Occipital lobe (tissue), 2 donors: ENCODE results near the gene POU6F2. TPM values are rescaled to one million over a fixed set of nuclear protein-coding genes. Genes with fewer than 3 reads are reported as not detected.
"Not testable (repeated sequence)": the region's sequence is repeated elsewhere in the genome, so short reads cannot be mapped to it uniquely, and the experiment has no call there.

Experiments
- DNase-seq: peaks from one replicate; lab custom pipeline; 2025; lab: John Stamatoyannopoulos, UW
- total RNA-seq: library from RNA; depleted of rRNA; stranded (reverse); fragments of >200 nt; gene quantifications from one replicate; pipeline ENCODE4 v1.2.3, GENCODE V29; 2014

POU6F2 gene
- total RNA-seq, 1 donor from 2014 or later, result 2.0 TPM

GRCh38 chr7:39342763-39343162 lies 365.1 kb downstream of the POU6F2 start:
- DNase-seq, result no peak

DNA sequence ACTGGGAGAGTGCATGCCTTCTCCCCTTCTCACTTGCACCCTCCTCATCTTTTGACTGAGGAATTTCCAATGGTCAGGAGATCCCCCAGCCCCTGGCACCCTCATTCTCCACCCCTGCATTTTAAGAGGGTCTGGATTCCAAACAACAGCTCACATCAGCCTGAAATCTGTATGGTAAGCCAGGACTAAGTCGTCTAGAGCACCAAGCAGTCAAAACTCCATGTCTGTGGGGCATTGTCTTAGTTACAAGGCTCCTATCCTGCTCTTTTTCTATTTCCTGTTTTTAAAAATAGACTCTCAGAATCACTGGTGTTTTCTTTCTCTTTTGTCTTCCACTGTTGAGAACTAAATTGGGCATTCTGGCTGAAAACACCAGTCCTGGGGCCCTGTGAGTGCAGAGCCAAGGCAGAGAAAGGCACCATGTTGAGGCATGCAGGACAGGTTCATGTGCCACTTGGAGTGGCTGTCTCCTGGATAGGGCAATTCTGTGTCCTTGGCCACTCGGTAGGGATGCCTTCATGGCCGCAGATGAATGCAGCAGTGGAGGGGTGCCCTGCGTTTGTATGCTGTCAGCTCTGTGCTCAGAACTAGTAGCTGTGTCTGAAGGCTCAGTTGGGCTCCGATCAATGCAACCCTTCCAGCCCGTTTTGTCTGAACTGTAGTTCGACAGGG lies 371.9 kb downstream of the POU6F2 start:
- DNase-seq, result no peak

GRCh38 chr7:39353615-39354376 lies 376.1 kb downstream of the POU6F2 start:
- no peak for DNase-seq

DNA sequence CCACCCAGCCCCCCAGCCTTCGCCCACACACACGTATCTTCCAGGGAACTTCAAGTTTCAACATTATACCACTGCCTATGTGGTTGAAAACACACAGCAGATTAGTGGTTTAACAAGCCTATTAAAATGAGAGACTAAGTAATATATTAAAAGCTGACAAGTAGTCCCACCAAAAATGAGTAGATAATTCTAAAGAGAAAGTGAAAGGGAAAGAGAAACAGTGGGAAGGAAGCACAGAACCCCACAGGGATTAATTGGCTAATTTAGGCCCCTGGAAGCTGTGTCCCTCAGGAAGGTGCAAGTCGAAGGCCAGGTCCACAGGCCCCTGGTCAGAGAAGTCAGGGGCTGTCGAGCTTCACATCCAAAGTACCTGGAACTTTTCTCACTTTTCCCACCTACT lies 378.0 kb downstream of the POU6F2 start:
- DNase-seq, result no peak

GRCh38 chr7:39356172-39356925 lies 378.6 kb downstream of the POU6F2 start:
- DNase-seq, result no peak

DNA sequence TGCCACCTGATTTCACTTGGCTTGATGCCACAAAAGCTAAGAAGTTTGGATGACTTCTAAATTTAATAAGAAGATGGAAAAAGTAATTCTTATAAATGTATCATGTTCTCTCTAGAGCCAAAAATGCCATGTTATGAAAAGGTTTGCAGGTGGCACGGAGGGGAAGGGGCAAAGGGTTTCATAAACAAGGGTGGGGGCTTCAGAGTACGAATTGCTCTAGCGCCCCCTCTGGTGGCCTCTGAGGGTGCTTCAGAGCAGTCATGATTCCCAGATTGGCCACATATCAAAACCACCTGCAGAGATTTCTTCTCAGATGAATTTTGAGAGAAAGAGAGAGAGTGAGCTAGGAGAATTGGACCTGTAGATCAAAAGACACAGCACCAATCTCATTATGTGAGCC lies 379.9 kb downstream of the POU6F2 start:
- no peak for DNase-seq

GRCh38 chr7:39360038-39360437 lies 382.3 kb downstream of the POU6F2 start:
- DNase-seq, result no peak

- no peak for DNase-seq
Observed at GRCh38 chr7:39360766-39361165, 383.1 kb downstream of the POU6F2 start.

GRCh38 chr7:39365751-39366295 lies 388.1 kb downstream of the POU6F2 start:
- DNase-seq, result no peak

- DNase-seq, result no peak
Observed at GRCh38 chr7:39367451-39367850, 389.7 kb downstream of the POU6F2 start.

DNA sequence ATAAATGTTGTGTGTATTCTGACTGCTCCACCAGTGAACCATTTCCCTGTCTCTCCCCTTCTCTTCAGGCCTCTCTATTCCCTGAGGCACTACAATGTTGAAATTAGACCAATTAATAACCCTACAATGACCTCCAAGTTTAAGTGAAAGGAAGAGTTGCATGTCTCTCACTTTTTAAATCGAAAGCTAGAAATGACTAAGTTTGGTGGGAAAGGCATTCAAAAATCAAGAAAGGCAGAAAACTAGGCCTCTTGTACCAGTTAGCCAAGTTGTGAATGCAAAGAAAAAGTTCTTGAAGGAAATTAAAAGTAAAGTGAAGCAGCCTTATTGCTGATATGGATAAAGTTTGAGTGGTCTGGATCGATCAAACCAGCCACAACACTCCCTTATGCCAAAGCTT lies 390.2 kb downstream of the POU6F2 start:
- no peak for DNase-seq

- DNase-seq, result no peak
Observed at GRCh38 chr7:39372383-39372782, 394.7 kb downstream of the POU6F2 start.

DNA sequence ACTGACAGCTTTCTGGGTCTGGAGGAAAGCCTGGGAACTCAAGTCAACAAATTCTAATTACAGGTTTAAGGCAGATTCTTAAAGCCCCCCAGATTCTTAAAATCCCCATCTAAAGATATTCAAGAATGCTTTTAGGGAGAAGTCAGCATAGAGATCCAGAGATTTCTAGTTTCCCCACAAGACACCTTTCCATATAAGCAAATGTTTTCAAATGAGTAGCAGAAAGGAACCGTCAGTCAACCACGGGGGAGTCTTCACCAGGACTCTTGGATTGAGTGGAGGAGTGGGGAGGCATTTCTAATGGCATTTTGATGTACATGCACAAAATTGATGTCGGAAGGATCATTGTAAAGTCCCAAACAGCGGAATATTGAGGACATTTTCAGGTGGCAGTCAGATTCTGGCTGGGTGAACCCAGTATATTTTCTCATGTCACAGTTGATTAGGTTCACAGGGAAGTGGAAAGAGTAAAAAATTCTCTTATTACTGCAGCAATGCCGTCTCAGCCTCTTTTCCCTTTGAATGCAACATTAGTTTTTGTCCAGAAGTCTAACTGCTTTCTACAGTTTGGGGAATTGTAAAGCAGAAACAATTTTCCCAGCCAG lies 396.8 kb downstream of the POU6F2 start:
- no peak for DNase-seq

- no peak for DNase-seq
Observed at GRCh38 chr7:39375047-39375873, 397.6 kb downstream of the POU6F2 start.

DNA sequence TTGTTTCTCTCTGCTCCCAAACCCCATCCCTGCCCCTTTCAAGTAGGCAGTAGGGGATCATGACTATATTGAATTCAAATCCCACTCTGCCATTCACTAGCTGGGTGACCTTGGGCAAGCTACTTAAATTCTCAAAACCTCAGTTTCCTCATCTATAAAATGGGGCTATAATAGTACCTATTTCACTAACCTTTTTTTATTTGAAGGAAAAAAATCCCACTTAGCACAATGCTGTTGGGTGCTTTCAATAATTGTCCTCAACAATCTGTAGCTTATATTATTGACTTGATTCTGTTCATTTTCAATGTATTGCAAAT lies 398.1 kb downstream of the POU6F2 start:
- DNase-seq, result no peak

DNA sequence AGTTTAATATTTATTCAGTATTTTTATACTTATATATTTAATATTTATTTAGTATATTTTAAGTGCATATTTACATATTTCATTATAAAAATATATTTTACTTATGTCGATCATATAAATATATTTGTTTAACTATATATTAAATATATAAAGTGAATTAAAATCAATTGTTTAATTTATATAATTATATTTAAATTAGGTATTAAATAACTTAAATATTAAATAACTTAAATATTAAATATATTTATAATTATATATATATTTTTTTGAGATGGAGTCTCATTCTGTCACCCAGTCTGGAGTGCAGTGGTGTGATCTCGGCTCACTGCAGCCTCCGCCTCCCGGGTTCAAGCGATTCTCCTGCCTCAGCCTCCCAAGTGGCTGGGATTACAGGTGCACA lies 399.2 kb downstream of the POU6F2 start:
- DNase-seq, result not testable (repeated sequence)

- no peak for DNase-seq
Observed at GRCh38 chr7:39379416-39379815, 401.7 kb downstream of the POU6F2 start.

- DNase-seq, result no peak
Observed at GRCh38 chr7:39383136-39383535, 405.4 kb downstream of the POU6F2 start.

DNA sequence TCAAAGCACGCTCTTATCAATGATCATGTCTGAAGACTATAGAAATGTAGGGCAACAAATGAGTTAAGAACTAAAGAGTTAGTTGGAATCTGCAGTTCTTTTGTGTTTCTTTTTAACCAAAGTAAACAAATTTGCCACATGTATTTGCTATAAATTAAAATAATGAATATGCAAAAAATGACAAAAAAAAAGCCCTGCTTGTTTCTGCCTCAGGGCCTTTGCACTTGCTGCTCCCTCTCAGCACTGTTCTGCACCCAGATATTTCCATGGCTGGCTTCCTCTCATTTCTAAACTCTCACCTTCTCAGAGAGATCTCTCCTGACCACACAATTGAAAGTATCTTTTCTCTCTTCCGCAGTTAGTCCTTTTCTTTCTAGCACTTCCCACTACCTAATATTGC lies 406.7 kb downstream of the POU6F2 start:
- no peak for DNase-seq

DNA sequence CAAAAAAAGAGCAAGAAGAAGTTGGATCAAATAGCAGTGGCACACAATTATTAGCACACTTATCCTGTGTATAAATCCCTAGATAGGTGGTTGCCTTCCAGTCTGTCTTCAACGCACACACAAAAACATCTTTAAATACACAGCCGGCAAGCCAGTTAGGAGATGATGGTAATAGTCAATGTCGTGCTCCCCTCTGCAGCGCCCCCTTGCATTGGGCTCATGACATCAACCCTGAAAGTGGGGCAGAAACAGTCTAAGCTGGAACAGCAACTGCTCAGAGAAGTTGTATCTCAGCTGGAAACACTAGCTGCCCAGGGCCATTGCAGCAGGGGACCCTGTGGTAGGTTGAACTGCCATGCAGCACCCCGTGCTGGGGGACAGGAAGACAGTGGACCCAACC lies 409.0 kb downstream of the POU6F2 start:
- no peak for DNase-seq

- no peak for DNase-seq
Observed at GRCh38 chr7:39392151-39392550, 414.4 kb downstream of the POU6F2 start.
